HG02970 (cell line): ENCODE results near the gene CDH1.

ENCODE experiments used
- ATAC-seq: cut with Tn5 transposase; IDR thresholded peaks from one replicate; pipeline ENCODE4 v1.9.1; 2021; ENCODE audit warnings: mild to moderate bottlenecking, moderate library complexity, moderate number of reproducible peaks; ENCODE audit not compliant: unreplicated experiment, low FRiP score

The CDH1 gene

DNA sequence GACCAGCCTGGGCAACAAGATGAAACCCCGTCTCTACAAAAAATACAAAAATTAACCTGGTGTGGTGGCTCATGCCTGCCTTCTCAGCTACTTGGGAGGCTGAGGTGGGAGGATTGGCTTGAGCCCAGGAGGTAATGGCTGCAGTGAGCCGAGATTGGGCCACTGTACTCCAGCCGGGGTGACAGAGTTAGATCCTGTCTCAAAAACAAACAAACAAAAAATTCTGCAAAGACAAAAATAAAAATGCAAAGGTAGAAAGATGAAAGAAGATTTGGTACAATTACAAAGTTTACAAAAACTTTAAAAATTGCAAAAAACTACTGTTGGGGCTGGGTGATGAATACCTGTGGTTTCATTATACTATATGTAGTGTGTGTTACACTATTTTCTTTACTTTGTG, 5.5 kb upstream of the CDH1 start:
- ATAC-seq: no peak

DNA sequence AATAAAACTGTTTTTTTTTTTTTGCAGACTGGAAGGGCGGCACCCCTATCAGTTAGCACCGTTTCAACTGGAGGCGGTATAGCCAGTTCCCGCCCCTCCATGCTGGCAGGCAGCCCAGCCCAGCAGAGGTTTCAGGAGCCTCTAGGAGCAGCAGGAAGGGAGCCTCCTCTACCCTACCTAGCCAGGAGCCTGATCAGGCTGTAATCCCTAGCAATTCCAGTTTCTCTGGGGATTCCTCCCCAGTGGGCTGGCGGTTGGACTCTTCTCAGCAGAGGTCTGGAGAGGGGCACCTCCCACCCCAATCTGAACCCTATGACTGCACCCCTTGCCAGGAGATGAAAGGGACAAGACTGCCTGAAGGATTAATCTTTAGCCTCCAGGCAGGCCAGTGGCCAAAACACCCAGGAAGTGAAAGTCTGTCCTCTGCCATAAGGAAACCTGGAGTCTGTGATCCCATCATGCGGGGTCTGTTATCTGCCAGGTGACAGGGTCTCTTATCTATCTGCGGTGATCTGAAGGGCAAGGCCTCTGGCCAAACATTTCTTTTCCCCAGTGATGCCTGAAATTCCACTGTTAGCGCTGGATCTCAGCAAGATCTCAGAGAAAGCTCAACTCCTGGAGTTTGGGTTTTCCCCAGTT, 4.9 kb upstream of the CDH1 start:
- ATAC-seq: no peak

DNA sequence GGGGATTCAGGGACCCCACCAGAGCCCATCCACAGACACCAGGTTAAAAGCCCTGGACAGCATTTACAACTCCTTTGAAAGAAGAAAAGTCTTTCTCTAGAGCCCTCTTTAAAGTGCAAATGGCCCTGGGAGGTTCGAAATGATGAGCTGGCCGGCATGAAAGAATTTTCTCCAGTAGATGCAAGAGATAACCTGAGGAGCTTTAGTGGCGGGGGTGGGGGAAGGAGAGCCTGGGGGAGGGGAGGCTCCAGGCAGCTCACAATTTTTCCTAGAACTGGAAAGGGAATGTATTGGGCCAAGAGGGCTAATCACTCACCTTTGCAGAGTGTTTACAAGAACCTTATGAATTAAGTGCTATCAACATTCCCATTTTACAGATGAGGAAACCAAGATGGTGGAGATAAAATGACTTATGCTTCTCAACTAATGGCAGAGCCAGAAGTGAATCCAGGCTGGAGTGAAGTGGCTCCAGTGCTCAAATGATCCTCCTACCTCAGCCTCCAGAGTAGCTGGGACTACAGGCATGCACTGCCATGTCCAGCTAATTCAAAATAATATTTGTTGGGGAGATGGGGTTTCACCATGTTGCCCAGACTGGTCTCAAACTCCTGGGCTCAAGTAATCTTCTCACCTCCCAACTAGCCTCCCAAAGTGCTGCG, 4.2 kb upstream of the CDH1 start:
- ATAC-seq: no peak

DNA sequence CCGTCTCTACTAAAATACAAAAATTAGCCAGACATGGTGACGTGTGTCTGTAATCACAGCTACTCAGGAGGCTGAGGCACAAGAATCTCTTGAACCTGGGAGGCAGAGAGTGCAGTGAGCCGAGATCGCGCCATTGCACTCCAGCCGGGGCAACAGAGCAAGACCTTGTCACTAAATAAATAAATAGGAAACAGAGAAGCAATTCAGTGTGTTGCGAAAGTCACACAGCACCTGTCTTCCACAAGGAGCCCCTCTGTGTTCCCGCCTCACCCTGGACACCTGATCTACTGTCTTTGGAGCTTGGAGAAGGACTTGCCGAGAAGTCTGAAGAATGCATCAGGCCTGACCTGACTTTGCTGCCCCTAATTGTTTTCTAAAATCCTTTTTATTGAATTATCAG, 3.5 kb upstream of the CDH1 start:
- ATAC-seq: no peak

DNA sequence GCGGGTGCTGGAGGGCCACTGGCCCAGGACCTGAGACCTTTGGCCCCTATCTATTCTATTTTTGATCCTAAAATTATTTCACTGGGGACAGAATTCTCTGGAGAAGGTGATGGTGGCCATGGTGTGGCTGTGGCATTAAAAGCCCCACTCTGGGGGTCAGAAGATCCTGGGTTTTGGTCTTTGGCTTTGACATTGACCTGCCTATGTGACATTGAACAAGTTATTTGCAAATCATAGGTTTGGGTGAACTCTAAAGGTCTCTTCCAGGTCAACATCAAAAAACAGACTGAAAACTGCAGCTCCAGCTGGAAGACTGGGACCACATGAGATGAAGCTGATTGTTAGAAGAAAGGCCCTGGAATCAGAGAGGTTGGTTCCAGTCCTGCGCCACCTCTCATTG, 2.3 kb upstream of the CDH1 start:
- ATAC-seq: no peak

DNA sequence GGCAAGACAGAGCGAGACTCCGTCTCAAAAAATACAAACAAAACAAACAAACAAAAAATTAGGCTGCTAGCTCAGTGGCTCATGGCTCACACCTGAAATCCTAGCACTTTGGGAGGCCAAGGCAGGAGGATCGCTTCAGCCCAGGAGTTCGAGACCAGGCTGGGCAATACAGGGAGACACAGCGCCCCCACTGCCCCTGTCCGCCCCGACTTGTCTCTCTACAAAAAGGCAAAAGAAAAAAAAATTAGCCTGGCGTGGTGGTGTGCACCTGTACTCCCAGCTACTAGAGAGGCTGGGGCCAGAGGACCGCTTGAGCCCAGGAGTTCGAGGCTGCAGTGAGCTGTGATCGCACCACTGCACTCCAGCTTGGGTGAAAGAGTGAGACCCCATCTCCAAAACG, 531 bp upstream of the CDH1 start:
- no peak for ATAC-seq

DNA sequence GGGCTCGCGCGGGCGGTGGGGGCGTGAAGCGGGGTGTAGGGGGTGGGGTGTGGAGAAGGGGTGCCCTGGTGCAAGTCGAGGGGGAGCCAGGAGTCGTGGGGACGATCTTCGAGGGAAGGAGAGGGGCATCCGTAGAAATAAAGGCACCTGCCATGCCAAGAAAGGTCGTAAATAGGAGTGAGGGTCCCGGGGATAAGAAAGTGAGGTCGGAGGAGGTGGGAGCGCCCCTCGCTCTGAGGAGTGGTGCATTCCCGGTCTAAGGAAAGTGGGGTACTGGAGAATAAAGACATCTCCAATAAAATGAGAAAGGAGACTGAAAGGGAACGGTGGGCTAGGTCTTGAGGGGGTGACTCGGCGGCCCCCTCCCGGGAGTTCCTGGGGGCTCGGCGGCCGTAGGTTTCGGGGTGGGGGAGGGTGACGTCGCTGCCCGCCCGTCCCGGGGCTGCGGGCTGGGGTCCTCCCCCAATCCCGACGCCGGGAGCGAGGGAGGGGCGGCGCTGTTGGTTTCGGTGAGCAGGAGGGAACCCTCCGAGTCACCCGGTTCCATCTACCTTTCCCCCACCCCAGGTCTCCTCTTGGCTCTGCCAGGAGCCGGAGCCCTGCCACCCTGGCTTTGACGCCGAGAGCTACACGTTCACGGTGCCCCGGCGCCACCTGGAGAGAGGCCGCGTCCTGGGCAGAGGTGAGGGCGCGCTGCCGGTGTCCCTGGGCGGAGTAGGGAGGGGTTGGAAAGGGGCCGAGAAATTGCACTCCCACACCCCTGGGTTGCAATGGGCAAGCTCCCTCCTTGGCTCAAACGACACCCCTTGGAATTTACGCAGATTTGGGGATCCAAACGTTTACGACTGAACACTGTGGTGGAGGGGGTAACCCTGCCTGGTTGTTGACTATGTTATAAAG, 888 bp downstream of the CDH1 start:
- no peak for ATAC-seq

DNA sequence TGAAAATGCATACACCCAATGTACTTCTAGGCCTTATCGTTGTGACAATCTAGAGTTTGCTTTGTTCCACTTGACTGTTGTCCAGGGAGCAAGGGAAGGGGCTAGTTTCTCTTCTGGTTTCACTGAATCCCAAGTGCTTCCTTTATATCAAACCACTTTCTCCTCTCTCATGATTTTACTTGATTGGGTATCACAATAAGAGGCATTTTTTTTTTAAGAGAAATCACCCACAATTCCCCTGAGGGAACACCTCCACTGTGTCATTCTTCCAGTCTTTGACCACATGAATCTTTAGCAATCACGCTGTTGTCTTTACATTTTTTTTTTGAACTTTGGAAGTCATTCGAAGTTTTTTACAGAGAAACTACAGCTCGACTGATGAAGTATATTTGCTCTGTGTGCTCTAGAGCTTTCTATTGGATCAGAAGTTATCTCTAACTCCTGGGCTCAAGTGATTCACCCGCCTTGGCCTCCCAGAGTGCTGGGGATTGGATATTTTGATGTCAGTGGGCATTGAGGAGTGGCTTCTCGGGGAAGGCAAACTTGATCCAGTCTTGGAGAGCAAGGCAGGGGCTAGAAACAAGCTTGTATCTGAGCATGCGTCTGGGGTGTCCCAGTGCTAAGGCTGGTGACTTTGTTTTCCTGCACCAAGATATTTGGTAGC, 3.0 kb downstream of the CDH1 start:
- no peak for ATAC-seq

DNA sequence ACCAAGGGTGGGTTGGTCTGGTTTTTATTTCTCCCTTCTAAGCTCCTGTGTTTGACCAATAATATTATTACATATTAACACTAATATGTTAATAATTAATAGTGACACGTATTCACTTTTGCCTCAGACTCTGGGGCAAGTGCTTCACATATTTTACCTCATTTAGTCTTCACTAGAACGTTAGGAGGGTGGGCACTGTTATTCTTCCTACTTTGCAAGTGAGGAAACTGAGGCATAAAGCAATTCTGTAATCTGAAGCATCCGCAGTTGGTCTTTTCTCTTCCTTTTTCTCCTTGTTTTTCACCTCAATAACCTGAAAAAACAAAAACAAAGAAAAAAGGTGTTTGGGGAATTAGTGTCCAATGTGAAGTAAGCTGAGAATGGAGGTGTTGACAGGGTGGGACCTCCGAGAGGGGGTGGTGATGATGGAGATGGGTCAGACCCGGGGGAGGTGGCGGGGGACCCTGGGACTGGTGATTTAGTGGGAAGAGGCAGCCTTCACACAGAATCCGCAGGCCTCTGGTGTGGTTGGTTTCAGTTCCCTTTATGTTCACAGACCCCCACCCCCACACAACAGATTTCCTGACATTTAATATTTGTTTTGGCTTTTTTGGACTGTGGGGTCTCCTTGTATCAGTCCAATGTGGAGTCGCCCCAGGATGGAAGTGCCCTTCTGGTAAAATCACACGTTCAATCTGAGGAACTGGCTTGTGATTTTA, 3.7 kb downstream of the CDH1 start:
- ATAC-seq: no peak

DNA sequence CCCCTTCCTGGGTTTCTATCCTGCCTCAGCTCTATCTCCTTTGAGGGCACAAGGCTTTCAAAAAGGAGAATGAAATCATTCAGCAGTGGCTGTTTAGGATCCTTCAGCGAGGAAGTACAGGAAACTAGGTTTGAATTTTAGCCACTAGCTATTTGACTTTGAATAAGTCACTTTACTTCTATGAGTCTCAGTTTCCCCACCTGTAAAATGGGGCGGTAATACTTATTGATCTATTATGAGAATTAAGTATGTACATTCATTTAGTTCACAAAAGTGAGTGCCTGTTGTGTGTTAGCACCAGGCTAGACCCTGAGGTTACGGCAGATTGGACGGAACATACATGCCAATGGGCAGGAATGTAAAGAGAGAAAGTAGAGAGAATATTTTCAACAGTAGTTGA, 6.6 kb downstream of the CDH1 start:
- no peak for ATAC-seq

DNA sequence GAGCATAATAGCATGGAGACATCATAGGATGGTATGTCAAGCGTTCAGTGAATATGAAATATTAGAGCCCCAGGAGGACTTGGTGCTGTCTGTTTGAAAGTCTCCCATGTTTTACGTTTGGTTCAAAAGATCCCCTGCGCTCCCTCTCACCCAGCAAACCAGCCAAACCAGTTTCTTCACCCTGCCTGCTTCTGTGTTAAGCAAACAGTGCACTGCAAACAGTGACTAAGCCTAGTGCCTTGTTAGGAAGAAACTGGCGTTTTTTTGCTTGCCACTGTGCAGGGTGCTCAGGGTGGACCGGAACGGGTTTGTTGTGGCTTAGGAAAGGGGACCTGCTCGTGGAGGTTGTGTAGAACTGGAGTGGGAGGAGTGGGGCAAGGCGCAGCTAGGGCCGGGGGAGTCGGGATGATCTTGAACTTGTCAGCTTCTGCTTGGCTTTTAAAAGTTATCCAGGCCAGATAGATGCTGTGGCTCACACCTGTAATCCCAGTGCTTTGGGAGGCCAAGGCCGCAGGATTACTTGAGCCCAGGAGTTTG, 7.7 kb downstream of the CDH1 start:
- ATAC-seq: no peak

DNA sequence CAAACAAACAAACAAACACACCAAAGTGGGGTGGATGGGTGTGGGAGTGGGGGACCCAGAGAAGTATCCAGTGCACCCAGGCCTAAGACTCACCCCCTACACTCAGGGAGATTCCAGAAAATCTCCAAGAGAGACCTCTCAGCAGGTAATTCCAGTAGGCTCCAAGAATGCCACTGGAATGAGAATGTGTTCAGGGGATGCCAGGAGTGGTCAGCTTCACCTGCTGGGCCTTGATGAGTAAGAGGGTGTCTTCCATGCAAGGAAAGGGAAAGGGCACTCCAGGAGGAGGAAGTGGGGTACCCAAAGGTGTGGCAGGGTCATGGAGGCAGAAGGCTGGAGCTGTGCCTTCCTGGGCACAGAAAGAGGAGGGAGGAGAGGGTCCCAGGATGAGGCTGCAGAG, 9.9 kb downstream of the CDH1 start:
- no peak for ATAC-seq

DNA sequence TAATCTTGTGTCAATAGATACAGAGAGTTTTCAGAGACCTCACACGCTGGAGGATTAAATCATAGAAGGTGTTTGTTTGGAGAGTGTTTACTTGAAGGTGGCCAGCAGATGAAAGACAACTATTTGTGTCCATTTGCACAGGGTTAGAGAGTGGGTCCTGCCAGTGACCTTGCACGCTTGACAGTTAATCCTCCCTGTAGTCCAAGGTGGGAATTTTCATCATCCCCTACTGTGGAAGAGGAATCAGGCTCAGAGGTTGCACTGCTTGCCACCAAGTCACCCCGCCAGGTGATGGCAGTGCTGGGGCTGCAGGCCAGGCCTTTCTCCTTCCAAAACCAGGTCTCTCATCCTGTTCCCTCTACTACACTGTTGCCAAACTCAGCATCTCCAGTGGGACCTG, 12.3 kb downstream of the CDH1 start:
- ATAC-seq: no peak

DNA sequence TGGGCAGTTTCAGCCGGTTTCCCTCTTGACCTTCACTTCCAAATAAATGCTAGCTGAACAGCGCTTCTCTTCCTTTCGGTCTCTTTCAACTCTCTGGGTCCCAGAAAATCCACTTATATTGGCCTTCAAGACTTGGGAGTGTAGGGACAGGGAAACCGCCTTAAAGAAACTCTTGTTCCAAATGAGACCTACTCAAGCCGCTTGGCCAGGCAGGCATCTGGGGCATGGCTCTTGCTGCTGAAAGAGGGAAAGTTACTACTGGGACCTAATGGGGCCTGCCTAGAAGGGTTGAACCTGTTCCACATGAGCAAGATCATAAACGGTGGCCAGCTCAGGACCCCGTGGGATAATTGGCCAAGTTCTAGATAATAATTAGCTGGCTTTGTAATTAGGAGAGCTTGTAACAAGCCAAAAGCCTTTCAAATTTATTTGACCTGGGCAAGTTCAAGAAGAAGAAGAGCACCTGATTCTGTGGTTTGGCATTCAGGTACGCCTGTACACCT, 13.2 kb downstream of the CDH1 start:
- no peak for ATAC-seq

DNA sequence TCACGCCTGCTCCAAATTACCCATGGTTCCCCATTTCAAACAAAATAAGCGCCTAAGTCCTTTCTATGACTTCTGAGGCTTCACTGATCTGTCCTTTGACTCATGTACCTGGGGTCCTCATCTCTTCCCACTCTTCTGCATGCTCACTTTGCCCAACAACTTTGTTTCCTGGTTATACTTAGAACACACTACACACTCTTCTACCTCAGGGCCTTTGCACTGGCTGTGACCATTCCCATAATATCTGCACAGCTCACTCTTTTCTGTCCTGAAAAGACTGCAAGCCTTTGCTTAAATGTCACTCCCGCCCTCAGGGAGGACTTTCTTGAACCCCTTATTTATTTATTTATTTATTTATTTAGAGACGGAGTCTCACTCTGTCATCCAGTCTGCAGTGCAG, 14.1 kb downstream of the CDH1 start:
- no peak for ATAC-seq

DNA sequence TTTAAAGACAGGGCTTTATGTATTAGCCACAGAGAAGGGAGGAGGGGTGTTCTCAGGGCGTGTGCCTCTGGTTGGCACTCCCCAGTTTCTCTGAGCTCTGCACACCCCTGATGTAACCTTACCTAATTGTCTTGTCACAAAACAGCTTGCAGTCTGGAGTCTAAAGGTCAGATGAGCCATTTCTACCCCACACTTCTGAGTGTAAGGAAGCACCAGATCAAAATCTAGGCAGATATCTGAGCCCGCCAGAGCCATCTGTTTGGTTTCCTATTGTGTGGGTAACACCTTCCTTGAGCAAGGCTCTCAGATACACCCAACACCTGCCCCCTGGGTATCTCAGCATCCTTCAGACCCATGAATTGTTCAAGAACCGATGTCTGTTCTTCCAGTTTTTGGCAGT, 15.5 kb downstream of the CDH1 start:
- ATAC-seq: no peak

DNA sequence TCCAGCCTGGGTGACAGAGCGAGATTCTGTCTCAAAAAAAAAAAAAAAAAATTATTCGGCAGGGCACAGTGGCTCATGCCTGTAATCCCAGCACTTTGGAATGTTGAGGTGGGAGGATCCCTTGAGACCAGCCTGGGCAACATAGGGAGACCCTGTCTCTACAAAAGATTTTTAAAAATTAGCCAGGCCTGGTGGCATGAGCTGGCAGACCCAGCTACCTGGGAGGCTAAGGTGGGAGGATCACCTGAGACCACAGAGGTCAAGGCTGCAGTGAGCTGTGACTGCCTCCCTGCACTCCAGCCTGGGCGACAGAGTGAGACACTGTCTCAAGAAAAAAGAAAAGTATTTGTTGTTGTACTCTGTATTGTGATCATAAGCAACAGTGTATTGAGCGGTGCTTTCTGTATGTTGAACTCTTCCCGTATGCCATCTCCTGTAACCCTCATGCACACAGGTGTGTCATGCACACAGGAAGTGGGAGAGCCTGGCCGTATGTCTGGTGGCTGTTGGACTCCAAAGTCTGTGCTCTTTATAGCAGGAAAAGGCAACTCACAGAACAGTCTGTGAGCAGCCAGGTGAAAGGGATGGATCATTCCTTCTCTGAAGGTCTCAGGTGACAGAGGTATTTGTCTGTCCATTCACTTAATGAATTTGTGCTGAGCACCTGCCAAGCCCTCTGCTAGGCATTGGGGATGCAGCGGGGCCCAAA, 17.1 kb downstream of the CDH1 start:
- ATAC-seq: no peak

DNA sequence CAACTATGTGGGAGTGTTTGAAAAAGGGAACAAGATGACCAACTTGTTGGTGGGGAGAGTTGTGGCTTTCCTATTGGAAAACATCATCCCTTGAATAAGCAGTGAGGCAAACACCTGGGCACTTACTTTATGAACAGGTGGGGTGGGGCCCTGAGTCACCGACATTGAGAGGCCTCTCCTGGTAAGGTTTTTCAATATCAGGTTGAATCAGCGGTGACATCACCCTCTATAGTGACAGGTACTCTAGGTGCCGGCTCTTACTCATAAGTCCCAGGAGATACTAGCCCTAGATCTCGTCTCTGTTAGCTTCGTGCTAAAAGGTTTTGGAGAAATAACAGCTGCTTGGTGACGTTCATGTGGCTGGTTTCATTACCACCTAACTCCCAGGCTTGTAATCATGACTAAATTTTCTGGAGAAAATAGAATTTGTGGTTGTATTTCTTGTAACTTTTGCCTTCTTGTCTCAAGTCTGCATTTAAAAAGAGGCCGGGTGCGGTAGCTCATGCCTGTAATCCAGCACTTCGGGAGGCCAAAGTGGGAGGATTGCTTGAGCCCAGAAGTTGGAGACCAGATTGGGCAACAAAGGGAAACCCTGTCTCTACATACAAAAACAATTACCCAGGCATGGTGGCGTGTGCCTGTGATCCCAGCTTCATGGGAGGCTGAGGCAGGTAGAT, 19.3 kb downstream of the CDH1 start:
- peak; percentile 63 for ATAC-seq

DNA sequence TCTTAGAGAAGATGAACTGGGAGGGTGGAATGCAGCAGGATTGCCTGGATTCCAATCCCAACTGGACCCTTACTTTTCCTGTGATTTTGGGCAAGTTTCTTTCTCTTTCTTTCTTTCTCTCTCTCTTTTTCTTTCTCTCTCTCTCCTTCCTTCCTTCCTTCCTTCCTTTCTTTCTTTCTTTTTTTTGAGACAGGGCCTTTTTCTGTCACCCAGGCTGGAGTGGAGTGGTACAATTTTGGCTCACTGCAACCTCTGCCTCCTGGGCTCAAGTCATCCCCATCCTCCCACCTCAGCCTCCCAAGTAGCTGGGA, 20.5 kb downstream of the CDH1 start:
- ATAC-seq: no peak
